K562 (cell line): ENCODE results near the gene ACBD5. TPM values are rescaled to one million over a fixed set of nuclear protein-coding genes. Genes with fewer than 3 reads are reported as not detected.

Source experiments
- ATAC-seq: fragments of 200-7000 bp; cut with Tn5 transposase; 3 replicates; pipeline ENCODE4 v1.9.1; 2020; ENCODE audit warnings: moderate library complexity
- BruUV-seq: library from RNA; stranded (reverse); fragments of 400-500 nt; replicated peaks from 2 replicates; lab custom pipeline; 2021; lab: Mats Ljungman, UMichigan
- CTCF ChIA-PET: fragments of 300-600 bp; formaldehyde crosslinking; extraction: SDS; loops from one replicate; lab custom pipeline; 2021; ENCODE audit warnings: low intra/inter-chr PET ratio; lab: Yijun Ruan, JAX
- POLR2A ChIA-PET: fragments of 300-600, 350-650 bp; sonication (Branson Sonifier 250); formaldehyde crosslinking; extraction: SDS; loops from one replicate; lab custom pipeline; 2021; ENCODE audit warnings: antibody characterized with exemption, inconsistent platforms; lab: Yijun Ruan, JAX
- DNase-seq, 4 experiments: peaks; one replicate each; pipeline versions ENCODE4 v3.0.0 to v3.0.0-alpha.2; 2011 to 2018; ENCODE audit warnings: low spot score in 3 of 4, mixed read lengths in 3 of 4; ENCODE audit errors: extremely low read depth in 1 of 4
- FAIRE-seq: peaks from 2 replicates; lab custom pipeline; 2011; peaks lifted over from hg19 to GRCh38; lab: Jason Lieb, UNC
- H2AFZ ChIP-seq: 2 replicates; pipeline ENCODE4 v1.6.0; 2011; ENCODE audit warnings: low read depth, low read length, control low read depth, inconsistent platforms
- H3K27ac ChIP-seq: fragments of 200-600 bp; 3 replicates; pipeline ENCODE4 v1.8.0; 2011; ENCODE audit warnings: low read depth, mild to moderate bottlenecking, control low read depth, inconsistent platforms, low read length, moderate library complexity, mixed read lengths; ENCODE audit errors: extremely low read depth
- H3K27me3 ChIP-seq, 2 experiments: fragments of 300-600 bp in 1 of 2; 2 replicates in 1 of 2; 3 replicates in 1 of 2; pipeline versions ENCODE4 v1.6.0 to v1.8.0; 2011; ENCODE audit warnings: inconsistent platforms in 2 of 2, low read length in 2 of 2, mild to moderate bottlenecking in 1 of 2, mixed read lengths in 1 of 2, moderate library complexity in 1 of 2; ENCODE audit not compliant: control insufficient read depth in 2 of 2, insufficient read depth in 2 of 2
- H3K36me3 ChIP-seq: fragments of 300-600 bp; 3 replicates; pipeline ENCODE4 v1.8.0; 2011; ENCODE audit warnings: mild to moderate bottlenecking, low read length, inconsistent platforms; ENCODE audit not compliant: control insufficient read depth, insufficient read depth
- H3K4me1 ChIP-seq, 2 experiments: fragments of 200-600 bp in 1 of 2; replicated peaks in 1 of 2; 2 replicates in 1 of 2; 3 replicates in 1 of 2; pipeline versions ENCODE4 v1.5.1 to v1.8.0; 2011; ENCODE audit warnings: inconsistent platforms in 2 of 2, low read length in 2 of 2, mild to moderate bottlenecking in 1 of 2, mixed read lengths in 1 of 2, moderate library complexity in 1 of 2; ENCODE audit not compliant: control insufficient read depth in 2 of 2, insufficient read depth in 2 of 2
- H3K4me2 ChIP-seq: 2 replicates; pipeline ENCODE4 v1.6.1; 2011; ENCODE audit warnings: low read length, control low read depth, inconsistent platforms, mixed read lengths; ENCODE audit not compliant: insufficient read depth
- H3K4me3 ChIP-seq: fragments of 200-600 bp; sonication (generic), shearing (Covaris generic); 2 replicates; pipeline ENCODE4 v1.5.1; 2016; ENCODE audit warnings: control low read depth, inconsistent platforms
- H3K79me2 ChIP-seq: fragments of 200-600 bp; 3 replicates; pipeline ENCODE4 v1.8.0; 2011; ENCODE audit warnings: low read length, inconsistent platforms; ENCODE audit not compliant: control insufficient read depth, insufficient read depth
- H3K9ac ChIP-seq, 2 experiments: 2 replicates each; pipeline versions ENCODE4 v1.6.0 to v1.6.1; 2011; ENCODE audit warnings: low read depth in 2 of 2, low read length in 2 of 2, control low read depth in 1 of 2, inconsistent platforms in 1 of 2, mild to moderate bottlenecking in 1 of 2, mixed read lengths in 1 of 2; ENCODE audit not compliant: insufficient read depth in 1 of 2
- H3K9me1 ChIP-seq: one replicate; pipeline ENCODE4 v1.6.0; 2011; ENCODE audit warnings: inconsistent platforms, mild to moderate bottlenecking, low read length, moderate library complexity; ENCODE audit not compliant: control insufficient read depth, insufficient read depth
- H3K9me3 ChIP-seq: replicated peaks from 2 replicates; pipeline ENCODE4 v1.5.1; 2011; ENCODE audit warnings: low read depth, low read length, inconsistent platforms; ENCODE audit not compliant: control insufficient read depth, insufficient read depth
- H4K20me1 ChIP-seq: replicated peaks from 2 replicates; pipeline ENCODE4 v1.6.1; 2011; ENCODE audit warnings: low read length, inconsistent platforms, mixed read lengths; ENCODE audit not compliant: control insufficient read depth, insufficient read depth
- DPF2 ChIP-seq: fragments of 450-650 bp; IDR thresholded peaks from 2 replicates; pipeline ENCODE4 v1.6.1; 2016
- EGR1 ChIP-seq: fragments of 450-650 bp; conservative IDR thresholded peaks from 2 replicates; pipeline ENCODE4 v1.6.1; 2017; ENCODE audit warnings: mild to moderate bottlenecking
- ESRRB ChIP-seq: fragments of 250-450 bp; sonication (Bioruptor Pico); IDR thresholded peaks from 2 replicates; pipeline ENCODE4 v1.5.0; 2020; ENCODE audit warnings: mild to moderate bottlenecking, moderate library complexity, borderline replicate concordance
- GABPA ChIP-seq: fragments of 200-800 bp; sonication (Bioruptor generic); conservative IDR thresholded peaks from 2 replicates; pipeline ENCODE4 v1.6.1; 2016; ENCODE audit warnings: low read depth, missing genetic modification characterization, missing compliant biosample characterization
- KLF1 ChIP-seq: fragments of 450-650 bp; IDR thresholded peaks from 2 replicates; pipeline ENCODE4 v1.6.1; 2016; ENCODE audit warnings: missing genetic modification characterization, missing compliant biosample characterization
- NCOA2 ChIP-seq, 2 experiments: fragments of 450-650 bp; IDR thresholded peaks; 2 replicates each; pipeline ENCODE4 v1.6.1; 2018; ENCODE audit warnings: mild to moderate bottlenecking in 2 of 2, moderate library complexity in 1 of 2; ENCODE audit not compliant: partially characterized antibody in 2 of 2
- SAFB ChIP-seq: fragments of 200-400 bp; formaldehyde crosslinking; IDR thresholded peaks from 2 replicates; pipeline ENCODE4 v1.6.1; 2017; ENCODE audit warnings: low read depth, low read length, borderline replicate concordance
- ZNF232 ChIP-seq: sonication (generic); formaldehyde crosslinking; IDR thresholded peaks from 2 replicates; pipeline ENCODE4 v1.8.0; 2022; ENCODE audit warnings: mild to moderate bottlenecking, missing genetic modification reagents
- WGBS: fragments of 100-300 bp; shearing (Covaris generic); methylation state at CpG from one replicate; pipeline ENCODE4 v1.1.6; 2016; ENCODE audit warnings: low coverage, mixed read lengths; ENCODE audit not compliant: insufficient coverage; ENCODE audit errors: missing lambda C conversion rate; 5-methylcytosine and 5-hydroxymethylcytosine counted together
- in situ Hi-C: fragments of 300-500 bp; cut with MboI; formaldehyde crosslinking; loops from 4 replicates; pipeline ENCODE4 v1.15.0; 2018; ENCODE audit warnings: inconsistent platforms, mixed read lengths
- intact Hi-C: fragments of 100-400 bp; cut with micrococcal nuclease; formaldehyde crosslinking; loops from 2 replicates; pipeline ENCODE4 v1.14.2; 2022
- polyA plus RNA-seq, 8 experiments: library from polyadenylated mRNA; depleted of rRNA in 4 of 8; stranded (reverse) in 5 of 8; unstranded in 3 of 8; fragments of >200 nt; fragmentation: Nextera tagmentation in 2 of 8; fragmentation: Illumina TruSeq in 1 of 8; extraction: Ambion mirVana in 2 of 8; extraction: Trizol in 1 of 8; gene quantifications; 2 replicates each; pipeline versions ENCODE4 v1.2.1 to v1.2.3, GENCODE V29; 2011 to 2014; ENCODE audit warnings: inconsistent platforms in 1 of 8, missing spikeins in 1 of 8
- total RNA-seq, 7 experiments: library from RNA; depleted of rRNA in 6 of 7; stranded (reverse); fragments of >200 nt in 6 of 7; fragmentation: Illumina TruSeq in 2 of 7; extraction: Trizol in 2 of 7; gene quantifications; 2 replicates each; pipeline versions ENCODE4 v1.2.1 to v1.2.3, GENCODE V29; 2011 to 2021; ENCODE audit warnings: low replicate concordance in 1 of 7
- TF ChIP-seq, protein P1 (sequence below): fragments of 450-650 bp; formaldehyde crosslinking; IDR thresholded peaks from 2 replicates; pipeline ENCODE4 v1.4.0; 2022; ENCODE audit warnings: mild to moderate bottlenecking, moderate library complexity
- TF ChIP-seq, protein P2 (sequence below): fragments of 450-650 bp; IDR thresholded peaks from 2 replicates; pipeline ENCODE4 v1.6.1; 2014; ENCODE audit warnings: low read depth, mild to moderate bottlenecking, moderate library complexity, borderline replicate concordance

The ACBD5 gene
- total and polyA plus RNA-seq, 9 of the 15 experiments (the other 6 are each of a cell fraction or from before 2014, with no cell fraction given): 1.5 to 10.3 (median 7.8) TPM

DNA sequence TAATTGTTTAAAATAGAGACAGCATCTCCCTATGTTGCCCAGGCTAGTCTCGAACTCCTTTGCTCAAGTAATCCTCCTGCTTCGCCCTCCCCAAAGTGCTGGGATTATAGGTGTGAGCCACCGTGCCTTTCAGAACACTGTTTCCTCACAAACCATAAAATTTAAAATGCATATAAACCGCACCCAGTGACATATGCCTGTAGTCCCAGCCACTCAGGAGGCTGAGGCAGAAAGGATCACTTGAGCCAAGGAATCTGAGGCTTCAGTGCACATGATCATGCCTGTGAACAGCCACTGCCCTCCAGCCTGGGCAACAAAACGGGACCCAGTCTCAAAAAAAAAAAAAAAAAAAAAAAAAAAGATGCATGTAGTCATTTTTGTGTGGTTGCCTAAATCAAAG lies 36.8 kb downstream of the ACBD5 start:
- in situ Hi-C loops: no loop called here
- DNase-seq: no peak
- Histone ChIP-seq H3K9me1 (no peaks in the 10 kb centered on the region), H3K4me3 (no peak overlapping the region), H2AFZ (no peak overlapping the region), H3K27me3 (no peaks in the 10 kb centered on the region), H3K4me1 (no peaks in the 10 kb centered on the region), H3K36me3 (peaks cover 32% of the 10 kb centered on the region; the same call in 2 of the 3 replicates), H4K20me1 (no peaks in the 10 kb centered on the region), H3K9me3 (no peaks in the 10 kb centered on the region), H3K4me2 (no peak overlapping the region), H3K27ac (no peak overlapping the region), H3K9ac (no peak overlapping the region), H3K79me2 (no peaks in the 10 kb centered on the region)
- TF ChIP-seq NCOA2 (IDR thresholded peaks at IDR 0.05; ENCODE audit: partially characterized antibody in 2 of 2): no peak
- intact Hi-C loops: no loop called here
- WGBS: 86% methylated on average over 5 of the region's 5 CpGs
- ChIA-PET CTCF (no interaction called here), POLR2A (no interaction called here)
- BruUV-seq: no TSS peak
- ATAC-seq: no peak
- no peak for FAIRE-seq

DNA sequence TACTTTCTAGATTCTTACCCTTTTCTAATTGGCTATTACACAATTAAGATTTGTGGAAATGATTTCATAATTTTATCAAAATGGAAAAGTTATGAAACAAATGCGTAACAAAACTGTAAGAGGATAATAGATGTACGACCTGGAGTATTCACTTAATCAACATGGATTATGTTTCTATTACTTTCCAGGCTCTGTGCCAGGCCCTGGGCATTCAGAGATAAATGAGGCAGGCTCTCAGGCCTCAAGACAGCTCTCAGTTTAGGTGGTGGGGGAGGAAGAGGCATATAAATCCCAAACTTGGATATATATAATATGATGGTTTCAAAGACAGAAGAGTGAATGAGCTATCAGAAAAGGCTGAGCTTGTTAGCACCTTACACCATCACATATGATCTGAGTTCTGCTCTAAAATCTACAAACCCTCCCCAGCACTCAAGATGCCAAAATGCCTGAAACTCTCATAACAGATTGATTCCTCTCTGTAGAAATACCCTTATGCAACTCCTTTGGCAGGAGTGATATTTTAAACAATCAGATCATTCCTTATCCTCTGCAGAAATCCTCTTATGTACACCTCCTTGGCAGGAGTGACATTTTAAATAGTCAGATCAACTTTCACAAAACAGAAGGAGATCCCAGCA lies 42.5 kb downstream of the ACBD5 start:
- Histone ChIP-seq H3K27me3 (no peaks in the 10 kb centered on the region), H3K4me2 (no peak overlapping the region), H3K4me1 (no peaks in the 10 kb centered on the region), H3K9me1 (no peaks in the 10 kb centered on the region), H3K36me3 (peaks cover 17% of the 10 kb centered on the region; the same call in 1 of the 3 replicates), H3K27ac (no peak overlapping the region), H3K4me3 (no peak overlapping the region), H4K20me1 (no peaks in the 10 kb centered on the region), H3K9ac (no peak overlapping the region), H2AFZ (no peak overlapping the region), H3K9me3 (no peaks in the 10 kb centered on the region), H3K79me2 (no peaks in the 10 kb centered on the region)
- in situ Hi-C loops: no loop called here
- intact Hi-C loops: no loop called here
- ATAC-seq (no peak), DNase-seq (no peak), FAIRE-seq (no peak)
- 91% methylated on average over 2 of the region's 2 CpGs for WGBS
- ChIA-PET CTCF (no interaction called here), POLR2A (interaction anchor here (0.6 kb wide), 1 partner anchor 18 kb away, joined by 3 read pairs; no protein-coding TSS in a partner anchor)
- TF ChIP-seq, protein P1, sequence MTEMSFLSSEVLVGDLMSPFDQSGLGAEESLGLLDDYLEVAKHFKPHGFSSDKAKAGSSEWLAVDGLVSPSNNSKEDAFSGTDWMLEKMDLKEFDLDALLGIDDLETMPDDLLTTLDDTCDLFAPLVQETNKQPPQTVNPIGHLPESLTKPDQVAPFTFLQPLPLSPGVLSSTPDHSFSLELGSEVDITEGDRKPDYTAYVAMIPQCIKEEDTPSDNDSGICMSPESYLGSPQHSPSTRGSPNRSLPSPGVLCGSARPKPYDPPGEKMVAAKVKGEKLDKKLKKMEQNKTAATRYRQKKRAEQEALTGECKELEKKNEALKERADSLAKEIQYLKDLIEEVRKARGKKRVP (CRISPR knock-in tag): no peak
- no peak for TF ChIP-seq ZNF232 (CRISPR knock-in tag)
- TF ChIP-seq GABPA: no peak
- TF ChIP-seq ESRRB: no peak
- no peak for TF ChIP-seq KLF1 (tag)
- TF ChIP-seq, protein P2, sequence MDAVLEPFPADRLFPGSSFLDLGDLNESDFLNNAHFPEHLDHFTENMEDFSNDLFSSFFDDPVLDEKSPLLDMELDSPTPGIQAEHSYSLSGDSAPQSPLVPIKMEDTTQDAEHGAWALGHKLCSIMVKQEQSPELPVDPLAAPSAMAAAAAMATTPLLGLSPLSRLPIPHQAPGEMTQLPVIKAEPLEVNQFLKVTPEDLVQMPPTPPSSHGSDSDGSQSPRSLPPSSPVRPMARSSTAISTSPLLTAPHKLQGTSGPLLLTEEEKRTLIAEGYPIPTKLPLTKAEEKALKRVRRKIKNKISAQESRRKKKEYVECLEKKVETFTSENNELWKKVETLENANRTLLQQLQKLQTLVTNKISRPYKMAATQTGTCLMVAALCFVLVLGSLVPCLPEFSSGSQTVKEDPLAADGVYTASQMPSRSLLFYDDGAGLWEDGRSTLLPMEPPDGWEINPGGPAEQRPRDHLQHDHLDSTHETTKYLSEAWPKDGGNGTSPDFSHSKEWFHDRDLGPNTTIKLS: no peak
- no peak for TF ChIP-seq SAFB
- TF ChIP-seq DPF2: no peak
- no peak for TF ChIP-seq EGR1
- no TSS peak for BruUV-seq
